Germinal center (tissue), 1 donor: Measurements from ENCODE around the gene HOXC6.
A peak's percentile ranks its signal among the peaks of the same experiment; 100 is the strongest.

ENCODE experiments used
- DNase-seq: peaks from one replicate; pipeline ENCODE4 v3.0.0; 2012; ENCODE audit warnings: mixed read lengths, low spot score

The HOXC6 gene

GRCh38 chr12:53990311-53991076 lies 37.7 kb upstream of the HOXC6 start:
- DNase-seq, result no peak

- DNase-seq, result no peak
Measured at GRCh38 chr12:53991077-53991460, 37.2 kb upstream of the HOXC6 start.

- DNase-seq, result no peak
Measured at GRCh38 chr12:53992377-53992889, 35.8 kb upstream of the HOXC6 start.

GRCh38 chr12:53993162-53994008 lies 34.9 kb upstream of the HOXC6 start:
- no peak for DNase-seq

GRCh38 chr12:53994009-53994263 lies 34.3 kb upstream of the HOXC6 start:
- no peak for DNase-seq

- DNase-seq, result no peak
Measured at GRCh38 chr12:53994264-53995001, 33.8 kb upstream of the HOXC6 start.

GRCh38 chr12:53995002-53995377 lies 33.2 kb upstream of the HOXC6 start:
- no peak for DNase-seq

- DNase-seq, result no peak
Measured at GRCh38 chr12:53995378-53996239, 32.6 kb upstream of the HOXC6 start.

GRCh38 chr12:53996240-53997203 lies 31.7 kb upstream of the HOXC6 start:
- DNase-seq, result no peak

- no peak for DNase-seq
Measured at GRCh38 chr12:53997204-53998109, 30.8 kb upstream of the HOXC6 start.

- DNase-seq, result no peak
Measured at GRCh38 chr12:53998110-53998899, 29.9 kb upstream of the HOXC6 start.

GRCh38 chr12:53998900-53999236 lies 29.4 kb upstream of the HOXC6 start:
- DNase-seq, result no peak

- DNase-seq, result peak; percentile 42
Measured at GRCh38 chr12:53999559-54000115, 28.6 kb upstream of the HOXC6 start.

GRCh38 chr12:54000116-54001114 lies 27.8 kb upstream of the HOXC6 start, which contains the start of gene HOXC9:
Gene HOXC9, plus strand, starts transcription at chr12:54000161. Its CDS starts 28 bp downstream, at chr12:54000189.
- DNase-seq, result no peak

- no peak for DNase-seq
Measured at GRCh38 chr12:54001283-54002187, 26.7 kb upstream of the HOXC6 start.
